NCI-H526 (cell line): Measurements from ENCODE around the gene ZNF185.
"Not testable (repeated sequence)": the region's sequence is repeated elsewhere in the genome, so short reads cannot be mapped to it uniquely, and the experiment has no call there.

Experiments
- DNase-seq, 2 experiments: peaks; one replicate each; lab custom pipeline; 2025; lab: John Stamatoyannopoulos, UW

ZNF185 gene

DNA sequence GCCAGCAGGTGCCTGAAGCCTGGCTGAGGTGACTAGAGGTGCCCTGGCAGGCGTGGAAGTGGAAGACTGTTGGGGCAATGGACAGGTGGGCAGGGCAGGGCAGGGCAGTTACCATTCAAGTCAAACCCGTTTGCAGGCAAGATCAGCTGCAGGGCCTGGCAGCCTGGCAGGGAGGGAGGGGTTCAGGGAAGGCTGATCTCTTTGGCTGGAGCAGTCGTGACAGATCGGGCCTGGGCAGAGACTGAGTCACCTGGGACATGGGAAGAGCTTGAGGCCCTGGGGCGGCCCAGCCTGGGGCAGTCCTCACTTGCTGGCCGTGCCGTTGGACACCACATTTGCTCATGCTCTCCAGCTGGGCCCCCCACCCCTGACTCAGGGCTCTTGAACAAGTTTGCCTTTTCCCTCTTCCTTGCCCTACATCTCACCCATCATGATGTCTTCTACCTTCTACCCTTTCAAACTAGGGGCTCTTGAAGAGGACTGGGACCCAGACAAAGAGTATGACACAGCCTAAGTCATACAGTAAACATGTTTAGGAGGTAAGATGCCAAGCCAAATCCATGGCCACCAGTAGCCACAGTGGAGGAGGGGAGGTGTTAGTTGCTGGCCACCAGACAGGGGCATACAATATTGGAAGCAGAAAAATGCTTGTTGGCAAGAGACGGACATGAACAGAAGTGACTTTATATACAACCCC, 2.0 kb upstream of the ZNF185 start:
- no peak for DNase-seq

DNA sequence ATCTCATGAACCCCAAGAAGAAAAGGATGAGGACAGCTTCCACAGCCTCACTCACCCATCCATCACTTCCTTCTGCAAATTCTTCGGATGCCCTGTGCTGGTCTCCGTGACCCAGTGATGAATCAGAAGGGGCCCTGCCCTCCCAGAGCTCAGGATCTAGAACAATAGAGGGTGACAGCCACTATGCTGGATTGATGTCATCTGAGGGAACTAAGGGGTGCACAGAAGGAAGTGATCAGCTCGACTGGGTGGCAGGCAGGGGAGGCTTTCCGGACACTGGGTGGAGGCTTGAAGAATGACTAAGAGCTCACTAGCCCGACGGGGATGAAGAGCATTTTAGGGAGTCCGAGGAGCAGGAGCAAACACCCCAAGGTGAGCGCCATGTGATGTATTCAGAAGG, 1.4 kb upstream of the ZNF185 start:
- no peak for DNase-seq

DNA sequence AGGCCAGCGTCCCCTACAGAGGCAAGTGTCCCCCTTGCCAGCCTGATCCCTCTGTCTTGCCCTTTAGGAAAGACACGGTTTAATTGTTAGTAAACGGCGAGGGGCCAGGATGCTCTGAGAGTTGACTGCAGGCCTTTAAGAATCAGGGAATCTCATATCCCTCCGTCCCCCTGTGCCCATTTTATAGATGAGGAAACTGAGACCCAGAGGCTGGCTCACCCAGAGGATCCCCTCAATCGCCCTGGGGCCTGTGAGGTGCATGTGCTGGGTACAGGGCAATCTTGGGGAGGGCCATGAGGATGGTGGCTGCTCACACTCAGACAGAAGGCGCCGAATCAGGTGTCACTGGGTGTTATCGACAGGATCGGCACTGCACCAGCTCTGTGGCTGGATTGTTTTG, 575 bp downstream of the ZNF185 start:
- no peak for DNase-seq

DNA sequence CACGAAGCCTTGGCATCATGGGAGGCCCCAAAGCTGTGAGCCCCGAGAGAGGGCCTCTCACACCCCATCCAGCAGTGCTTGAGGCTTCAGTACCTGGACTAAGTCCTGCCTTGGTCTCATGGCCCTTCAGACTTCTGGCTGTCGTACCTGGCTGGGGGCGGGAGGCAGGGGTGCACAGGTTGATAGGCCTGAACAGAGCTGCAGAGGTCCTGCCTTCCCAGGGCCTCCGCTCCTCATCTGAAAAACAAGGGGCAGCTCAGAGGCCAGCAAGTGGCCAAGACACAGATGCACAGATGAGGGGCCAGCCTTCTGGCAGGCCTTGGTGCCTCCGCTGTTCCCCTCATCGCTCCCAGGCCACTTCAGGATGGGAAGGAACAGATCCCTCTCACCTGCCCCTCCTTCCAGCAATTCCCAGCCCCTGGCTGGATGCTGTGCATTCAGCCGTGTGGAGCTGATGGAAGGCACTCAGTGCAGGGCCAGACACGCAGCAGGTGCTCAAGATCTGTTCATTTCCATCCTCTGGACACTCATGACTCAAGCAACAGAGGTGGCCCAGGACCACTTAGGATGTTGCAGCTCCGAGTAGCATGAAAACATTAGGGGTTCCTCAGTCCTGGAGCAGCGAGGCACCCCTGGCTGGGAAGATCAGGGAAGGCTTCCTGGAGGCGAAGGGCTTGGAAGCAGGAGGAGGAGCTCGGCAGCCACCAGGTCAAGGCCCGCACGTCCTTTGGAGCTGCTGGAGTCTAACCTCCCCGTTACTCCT, 1.4 kb downstream of the ZNF185 start:
- no peak for DNase-seq

DNA sequence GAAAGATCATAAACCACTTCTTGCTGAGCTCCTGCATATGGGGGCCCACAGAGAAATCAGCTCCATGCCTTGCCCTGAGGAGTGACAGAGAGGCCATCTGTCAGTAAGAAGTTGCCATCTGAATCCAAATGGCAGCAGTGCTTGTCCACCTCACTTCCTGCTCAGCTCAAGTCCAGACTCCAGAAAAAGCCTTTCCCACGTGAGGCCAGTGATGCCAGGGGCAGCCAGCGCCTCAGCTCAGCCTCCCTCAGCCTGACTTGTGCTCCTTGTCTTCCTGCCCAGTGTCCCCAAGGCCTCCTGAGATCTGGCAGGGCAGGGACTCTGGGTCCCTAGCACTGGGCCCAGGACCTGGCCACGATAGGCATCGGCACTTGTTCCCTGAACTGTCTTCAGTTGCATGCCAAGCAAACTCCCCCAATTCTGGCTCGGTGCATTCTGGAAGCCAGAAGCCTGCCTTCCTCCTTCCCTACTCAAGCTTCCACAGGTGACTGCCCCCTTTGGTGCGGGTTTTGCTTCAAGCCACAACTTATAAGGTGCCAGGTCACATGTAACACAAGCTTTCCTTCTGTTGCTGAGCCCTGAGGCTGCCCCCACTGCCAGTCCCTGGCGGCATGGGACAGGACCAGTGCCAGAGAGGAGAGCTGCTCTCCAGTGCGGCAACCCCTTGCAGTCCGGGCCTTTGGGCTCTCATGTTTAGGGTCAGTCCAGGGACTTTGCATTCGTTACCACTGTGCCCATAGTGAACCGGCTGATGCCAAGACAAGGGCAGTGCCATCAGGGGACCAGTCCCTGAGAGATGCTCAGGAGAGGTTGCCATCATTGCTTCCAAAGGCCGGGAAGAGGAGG, 2.2 kb downstream of the ZNF185 start:
- DNase-seq = no peak

DNA sequence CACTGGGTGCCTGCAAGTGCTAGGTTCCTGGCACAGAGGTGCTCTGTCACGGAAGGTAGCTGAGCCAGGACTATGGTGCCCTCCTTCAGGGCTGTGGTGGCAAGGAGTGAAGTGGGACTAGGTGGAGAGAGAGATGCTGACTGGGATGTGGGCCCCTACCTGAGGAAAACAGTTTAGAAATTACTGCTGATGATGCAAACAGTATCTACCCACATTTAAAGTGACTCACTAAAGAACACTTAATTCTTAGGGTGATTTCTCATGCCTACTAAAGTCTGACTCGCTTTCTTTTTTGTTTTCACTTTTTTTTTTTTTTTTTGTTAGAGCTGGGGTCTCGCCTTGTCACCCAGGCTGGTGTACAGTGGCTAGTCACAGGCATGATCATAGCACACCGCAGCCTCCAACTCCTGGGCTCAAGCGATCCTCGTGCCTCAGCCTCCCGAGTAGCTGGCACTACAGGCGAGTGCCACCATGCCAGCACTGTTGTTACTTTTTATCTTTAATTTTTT, 3.1 kb downstream of the ZNF185 start:
- DNase-seq = no peak

DNA sequence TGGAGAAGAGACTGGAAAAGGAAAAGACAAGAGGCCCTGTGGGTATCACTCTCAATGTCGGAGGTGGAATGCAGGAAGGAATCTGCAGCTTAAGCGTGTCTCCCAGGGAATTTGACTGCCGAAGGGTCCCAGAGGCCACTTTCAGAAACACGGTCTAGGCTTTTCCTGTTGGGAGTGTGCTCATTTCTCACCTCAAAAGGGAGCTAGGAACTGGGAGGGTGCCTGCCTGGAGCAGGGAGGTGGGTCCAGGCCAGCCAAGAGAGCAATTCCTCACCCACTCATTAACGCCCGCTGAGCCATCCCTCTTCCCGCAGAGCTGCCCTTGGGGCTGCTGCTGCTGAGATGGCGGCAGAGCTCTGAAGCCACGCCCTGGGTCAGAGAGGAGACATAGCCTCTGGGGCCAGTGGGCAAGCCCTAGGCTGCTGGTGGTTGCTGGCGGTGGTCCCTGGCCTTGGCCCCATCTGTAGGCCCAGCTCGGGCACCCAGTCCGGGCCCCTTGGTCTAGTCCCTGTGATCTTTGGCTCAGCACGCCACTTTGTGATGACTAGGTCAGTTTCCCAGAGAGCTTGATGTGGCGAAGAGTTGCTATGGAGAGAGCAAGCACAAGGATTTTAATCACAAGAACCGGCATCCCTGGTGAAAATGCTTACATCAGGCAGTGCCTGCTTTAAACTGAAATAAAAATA, 4.1 kb downstream of the ZNF185 start:
- no peak for DNase-seq

DNA sequence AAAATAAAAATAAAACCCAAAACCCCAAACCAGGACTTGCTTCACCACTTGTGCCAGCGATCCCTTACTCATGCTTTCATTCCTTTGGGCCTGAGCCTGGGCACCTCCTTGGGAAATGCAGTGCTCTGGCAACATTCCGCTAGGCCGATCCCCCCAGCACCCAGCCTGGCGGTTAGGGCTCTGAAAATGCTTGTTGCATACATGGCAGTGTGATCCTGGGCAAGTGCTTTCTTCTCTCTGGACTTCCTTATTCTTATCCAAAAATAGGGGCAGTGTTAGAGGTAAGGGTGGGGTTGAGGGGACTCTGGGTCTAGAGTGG, 4.6 kb downstream of the ZNF185 start:
- DNase-seq = no peak

DNA sequence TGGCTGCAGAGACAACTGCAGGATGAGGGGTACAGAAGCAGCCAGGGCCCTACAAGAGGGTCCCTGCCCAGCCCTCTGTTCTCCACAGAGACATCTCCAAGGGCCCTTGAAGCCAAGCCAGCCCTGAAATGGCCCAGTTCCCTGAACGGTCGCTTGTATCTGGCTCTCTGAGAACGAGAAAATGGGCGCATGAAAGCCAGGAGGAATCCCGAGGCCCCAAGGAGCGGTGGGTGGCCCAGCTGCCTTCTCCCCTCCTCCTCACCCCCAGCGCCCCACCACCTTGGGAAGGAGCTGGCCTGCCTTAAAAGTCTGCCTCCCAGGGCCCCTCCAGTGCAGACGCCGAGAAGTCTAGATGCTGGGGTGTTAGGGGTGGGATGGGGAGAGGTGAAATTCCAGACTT, 5.7 kb downstream of the ZNF185 start:
- no peak for DNase-seq

DNA sequence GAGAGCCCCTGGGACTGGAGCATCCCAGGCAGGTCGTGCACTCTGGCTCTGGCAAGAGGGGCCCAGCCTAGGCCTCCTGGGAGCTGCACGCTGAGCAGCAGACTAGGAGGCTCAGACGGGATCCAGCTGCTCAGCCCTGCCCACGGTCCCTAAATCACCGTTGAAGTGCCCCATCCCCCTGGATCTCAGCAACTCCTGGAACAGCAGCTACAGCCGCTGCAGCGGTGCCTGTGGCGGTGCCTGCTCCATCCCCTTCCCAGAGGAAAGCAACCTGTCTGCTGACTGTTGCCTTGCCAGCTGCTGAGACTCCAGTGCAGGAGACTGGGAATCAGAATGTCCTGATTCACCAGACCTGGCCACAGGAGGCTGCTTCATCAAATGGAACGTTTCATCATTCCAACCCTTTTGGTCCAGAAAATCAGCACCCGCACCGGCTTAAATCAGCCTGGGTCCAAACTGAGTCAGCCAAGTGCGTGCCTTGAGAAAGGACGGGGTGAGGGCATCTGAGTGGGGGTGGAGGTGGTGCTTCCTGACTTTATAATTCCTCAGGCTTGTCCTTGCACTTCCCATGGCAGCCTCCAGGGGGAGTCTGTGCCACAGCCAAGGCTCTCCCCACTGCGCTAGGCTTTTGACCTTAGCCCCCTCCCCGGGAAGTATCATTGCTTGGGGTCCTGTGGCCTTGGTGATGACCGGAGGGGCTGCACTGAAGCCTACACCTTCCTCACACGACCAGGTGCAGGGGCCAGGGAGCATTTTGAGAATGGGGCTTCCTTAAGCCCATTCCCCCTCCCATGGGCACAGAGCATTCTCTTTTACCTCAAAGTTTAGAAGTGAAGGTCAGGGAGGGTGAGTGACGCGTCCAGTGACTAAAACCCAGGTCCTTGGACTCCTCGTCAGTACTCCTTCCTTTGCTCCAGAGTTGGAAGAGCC, 6.5 kb downstream of the ZNF185 start:
- peak in 1 of 2 experiments; percentile 52 for DNase-seq

DNA sequence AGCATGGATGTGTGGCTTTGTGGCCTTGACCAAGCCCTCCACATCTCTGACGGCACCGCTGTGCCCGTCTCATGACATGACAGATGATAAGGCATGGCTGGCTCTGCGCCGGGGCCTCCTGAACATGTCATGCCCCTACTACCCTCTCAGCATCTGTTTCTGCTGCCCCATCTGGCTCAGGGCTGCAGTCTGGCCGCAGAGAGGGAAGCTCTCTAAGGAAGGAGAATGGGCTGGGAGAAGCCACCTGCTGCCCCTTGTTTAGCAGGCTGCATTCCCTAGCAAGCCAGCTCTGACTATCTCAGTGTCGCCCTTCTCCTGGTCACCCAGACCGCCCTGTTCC, 7.2 kb downstream of the ZNF185 start:
- DNase-seq = no peak

DNA sequence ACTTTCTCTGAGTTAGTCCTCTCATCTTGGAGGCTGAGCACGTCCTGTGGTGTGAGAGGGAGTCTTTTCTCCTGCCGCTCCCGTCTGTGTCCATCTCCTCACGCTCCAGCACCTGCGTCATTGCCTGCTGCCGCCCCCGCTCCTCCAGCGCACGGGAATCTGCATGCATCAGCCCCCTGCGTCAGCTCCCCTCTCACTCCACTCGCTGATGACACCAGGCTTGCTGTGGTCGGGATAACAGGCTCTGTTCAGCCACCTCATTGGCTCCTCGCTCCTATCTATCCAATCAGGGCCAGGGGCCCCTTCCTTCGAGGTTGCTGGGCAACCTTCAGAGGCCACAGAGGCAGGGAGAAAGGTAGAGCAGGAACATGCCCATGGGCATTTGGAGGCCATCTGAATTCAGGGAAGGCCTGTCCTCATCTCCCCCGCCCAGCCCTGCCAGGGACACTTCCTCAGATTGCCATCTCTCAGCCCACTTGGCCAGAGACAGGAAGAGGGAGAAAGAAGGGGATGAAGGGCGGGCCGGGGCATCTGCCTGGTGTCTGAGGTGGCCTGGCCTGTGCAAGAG, 9.3 kb downstream of the ZNF185 start:
- peak; percentile 10 to 64 for DNase-seq

DNA sequence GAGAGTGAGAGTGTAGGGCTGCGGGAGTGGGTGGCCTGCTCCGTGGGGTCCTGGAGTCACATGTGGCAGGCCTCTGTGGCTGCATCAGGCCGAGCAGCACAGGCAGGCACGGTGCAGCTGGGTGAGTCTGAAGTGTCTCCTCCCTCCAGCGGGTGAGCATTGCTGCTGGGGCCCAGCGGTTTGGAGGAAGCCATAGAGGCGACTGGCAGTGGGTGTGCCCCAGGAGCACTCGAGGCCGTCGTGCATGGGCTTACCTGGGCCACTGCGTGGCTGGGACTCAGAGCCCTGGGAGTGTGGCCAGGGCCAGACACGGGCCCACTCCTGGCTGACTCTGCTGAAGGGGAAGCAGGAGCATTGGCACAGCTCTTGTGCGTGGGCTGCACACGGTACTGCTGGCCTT, 10.6 kb downstream of the ZNF185 start:
- DNase-seq = no peak

DNA sequence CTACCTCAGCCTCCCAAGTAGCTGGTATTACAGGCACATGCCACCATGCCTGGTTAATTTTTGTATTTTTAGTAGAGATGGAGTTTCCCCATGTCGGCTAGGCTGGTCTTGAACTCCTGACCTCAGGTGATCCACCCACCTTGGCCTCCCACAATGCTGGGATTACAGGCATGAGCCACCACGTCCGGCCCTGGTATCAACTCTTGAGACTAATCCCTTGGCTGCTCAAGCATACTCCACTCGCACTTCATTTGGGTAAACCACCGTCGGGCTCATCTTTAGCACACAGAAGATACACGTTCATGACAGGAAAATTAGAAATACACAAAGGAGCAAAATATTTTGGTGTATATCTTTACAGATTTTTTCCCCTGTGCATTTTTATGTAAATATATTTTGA, 12.2 kb downstream of the ZNF185 start:
- not testable (repeated sequence) for DNase-seq

DNA sequence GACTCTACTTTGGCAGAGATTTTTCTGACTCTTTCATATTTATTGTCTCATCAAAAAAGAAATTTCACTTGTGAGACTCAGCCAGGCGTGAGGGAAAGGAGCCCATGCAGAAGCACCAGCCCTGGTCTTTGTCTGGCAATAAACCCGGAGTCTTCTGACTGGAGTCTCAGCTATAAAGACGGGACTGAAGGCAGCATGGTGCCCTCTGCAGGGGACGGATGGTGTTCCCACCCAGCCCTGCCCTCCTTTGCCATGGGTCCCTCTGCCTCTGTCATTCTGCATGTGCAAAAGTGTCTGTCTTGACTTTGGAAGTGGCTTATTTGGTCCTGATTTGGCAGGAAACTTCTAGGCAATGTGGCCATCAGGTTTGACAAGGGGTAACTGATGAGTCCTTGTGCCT, 14.2 kb downstream of the ZNF185 start:
- DNase-seq = no peak

DNA sequence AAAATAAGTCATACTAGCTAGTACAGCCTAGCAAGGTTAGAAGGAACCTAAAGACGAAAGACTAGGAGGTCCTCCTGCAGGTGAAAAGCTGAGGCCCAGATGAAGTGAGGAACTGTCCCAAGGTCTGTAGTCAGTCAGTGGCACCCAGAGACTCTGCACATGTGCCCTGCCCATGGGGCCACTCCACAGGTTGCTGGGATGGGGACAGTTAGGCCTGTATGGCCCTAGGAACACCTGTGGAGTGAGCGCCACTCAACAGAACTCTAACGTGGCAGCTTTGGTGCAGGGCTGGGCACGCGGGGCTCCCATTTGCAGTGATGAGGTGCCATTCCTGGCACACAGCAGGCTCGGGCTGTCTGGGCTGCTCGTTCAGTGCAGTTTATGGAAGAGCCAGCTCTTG, 14.8 kb downstream of the ZNF185 start:
- no peak for DNase-seq

DNA sequence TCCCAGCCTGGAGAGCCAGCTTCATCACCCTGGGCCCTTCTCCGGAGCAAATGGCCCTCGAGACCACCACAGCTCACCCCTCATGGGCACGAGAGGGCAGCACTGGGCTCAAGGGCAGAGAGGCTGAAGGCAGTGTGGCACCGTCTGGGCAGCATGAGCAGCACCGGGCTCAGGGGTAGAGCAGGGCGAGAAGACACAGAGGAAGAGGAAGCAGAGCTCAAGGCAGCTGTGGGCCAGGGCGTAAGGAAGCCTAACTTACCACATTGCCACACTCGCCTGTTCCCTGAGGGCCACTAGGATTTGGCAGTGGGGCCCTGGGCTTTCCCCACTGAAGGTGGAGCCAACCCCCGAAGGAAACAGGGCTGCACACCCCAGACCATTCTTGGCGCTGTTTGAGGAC, 15.5 kb downstream of the ZNF185 start:
- no peak for DNase-seq

DNA sequence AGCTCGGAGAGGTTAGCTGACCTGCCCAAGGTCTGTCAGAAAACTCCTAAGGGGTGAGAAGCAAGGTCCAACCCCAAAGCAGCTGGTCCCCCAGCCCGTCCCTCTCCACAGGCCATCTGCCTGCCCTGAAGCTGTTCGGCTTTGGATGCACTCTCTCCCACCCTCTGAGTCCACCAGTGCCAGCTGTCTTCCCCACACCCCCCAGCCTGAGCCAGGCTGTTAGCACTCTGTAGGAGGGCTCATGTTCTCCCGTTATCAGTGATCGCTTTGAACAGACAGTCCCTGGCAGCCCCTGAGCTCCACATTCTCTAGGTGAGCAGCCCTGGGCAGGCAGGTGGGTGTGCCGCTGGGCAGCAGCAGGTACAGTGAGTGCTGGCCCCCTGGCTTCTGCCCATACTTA, 16.0 kb downstream of the ZNF185 start:
- DNase-seq = no peak

DNA sequence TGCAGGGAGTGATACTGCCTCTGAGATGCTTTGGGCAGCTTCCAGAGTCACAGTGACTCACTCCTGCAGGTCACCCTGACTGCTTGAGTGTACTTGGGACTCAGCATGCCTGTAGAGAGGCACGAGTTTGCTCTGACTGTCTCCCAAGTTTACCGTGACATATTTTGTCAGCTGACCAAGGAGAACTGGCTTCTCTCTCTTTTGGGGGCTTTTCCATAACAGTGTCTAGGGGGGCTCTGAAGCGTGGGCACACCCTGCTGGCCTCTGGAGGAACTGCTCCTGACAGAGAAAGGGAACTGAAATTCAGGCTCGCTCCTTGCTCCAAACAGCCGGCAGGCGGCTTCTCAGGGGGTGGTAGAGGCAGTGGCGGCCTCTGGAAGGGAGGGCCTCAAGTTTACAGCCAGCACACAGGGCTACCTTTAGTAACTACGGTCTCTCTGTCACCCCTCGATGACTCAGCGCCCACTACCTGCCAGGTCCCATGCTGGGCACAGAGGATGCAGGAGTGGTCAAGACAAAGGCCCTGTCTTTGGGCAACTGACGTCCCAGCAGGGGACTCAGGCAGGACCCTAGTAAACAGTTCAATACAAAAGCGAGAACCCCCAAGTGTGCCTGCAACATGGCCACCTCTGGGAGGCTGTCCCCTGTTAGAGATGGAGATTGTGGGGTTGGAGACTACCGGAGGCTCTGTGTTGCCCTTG, 17.8 kb downstream of the ZNF185 start:
- DNase-seq = peak in 1 of 2 experiments; percentile 38
